Measurements from ENCODE around the gene CDKN2A. TPM values are rescaled to one million over a fixed set of nuclear protein-coding genes. Genes with fewer than 3 reads are reported as not detected.
A peak's percentile ranks its signal among the peaks of the same experiment; 100 is the strongest.

The CDKN2A gene
- total RNA-seq, 1 experiment from 2014 or later = 0.35 TPM

DNA sequence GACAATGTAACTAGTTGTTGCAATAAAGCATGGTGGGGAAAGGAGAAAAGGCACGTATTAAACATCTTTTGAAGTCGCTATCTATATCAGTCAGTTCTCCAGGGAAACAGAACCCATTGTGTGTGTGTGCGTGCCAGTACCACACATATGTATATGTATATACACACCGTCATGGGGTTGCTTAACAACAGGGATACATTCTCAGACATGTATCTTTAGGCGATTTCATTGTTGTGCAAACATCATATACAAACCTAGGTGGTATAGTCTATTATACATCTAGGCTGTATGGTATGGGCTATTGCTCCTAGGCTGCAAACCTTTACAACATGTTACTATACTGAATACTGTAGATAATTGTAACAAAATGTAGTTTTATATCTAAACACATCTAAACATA is 2.7 kb upstream of the CDKN2A start:
- no peak overlapping the region for H3K56ac ChIP-seq (ENCODE audit: insufficient read length, low read depth, low read length)
- no peak overlapping the region for H3K9ac ChIP-seq (ENCODE audit: extremely low read depth, insufficient read length, low read length)
- H3K27ac Mint-ChIP-seq = no peak overlapping the region
- H4K91ac ChIP-seq (ENCODE audit: insufficient read length, low read depth, low read length) = no peak overlapping the region
- H3K9me3 Mint-ChIP-seq = no peaks in the 10 kb centered on the region
- H3K79me2 ChIP-seq (ENCODE audit: insufficient read depth, low read length) = no peaks in the 10 kb centered on the region
- H3K79me1 ChIP-seq (ENCODE audit: insufficient read depth, low read depth, low read length, poor library complexity, severe bottlenecking) = no peaks in the 10 kb centered on the region
- DNase-seq = no peak
- H2AK5ac ChIP-seq (ENCODE audit: insufficient read length, low read length) = no peak overlapping the region
- no peak overlapping the region for H2AFZ ChIP-seq (ENCODE audit: low read length)
- no peak overlapping the region for H3K4ac ChIP-seq (ENCODE audit: low read depth, low read length)
- no peak overlapping the region for H4K8ac ChIP-seq (replicated peaks; ENCODE audit: insufficient read length, low read depth, low read length)
- H3K4me2 ChIP-seq (ENCODE audit: insufficient read depth, insufficient read length, low read length) = peak overlapping the region; percentile 87
- H3K4me1 ChIP-seq (ENCODE audit: insufficient read depth, low read length) = peaks cover 3% of the 10 kb centered on the region; the same call in 1 of the 2 replicates
- no peaks in the 10 kb centered on the region for H3K36me3 Mint-ChIP-seq (ENCODE audit: insufficient read depth in 1 of 3, low read depth in 3 of 3)
- H3K27ac ChIP-seq (ENCODE audit: insufficient read length, low read depth, low read length) = no peak overlapping the region
- H4K5ac ChIP-seq (ENCODE audit: insufficient read length, low read depth, low read length) = no peak overlapping the region
- H2BK5ac ChIP-seq (ENCODE audit: insufficient read length, low read length) = no peak overlapping the region
- H2BK120ac ChIP-seq (ENCODE audit: low read depth, low read length, poor library complexity, severe bottlenecking) = no peak overlapping the region
- no CpG with 5 or more reads among the region's 5 CpGs for WGBS (ENCODE audit: extremely low coverage, insufficient read length, low lambda C conversion rate)
- H3K27me3 ChIP-seq (ENCODE audit: insufficient read depth, low read length) = peaks cover 24% of the 10 kb centered on the region; the same call in 1 of the 2 replicates
- peaks cover 28 to 41% of the 10 kb centered on the region in 2 experiments for H3K4me1 Mint-ChIP-seq
- H2BK20ac ChIP-seq (ENCODE audit: low read depth, low read length, poor library complexity, severe bottlenecking) = no peak overlapping the region
- no peaks in the 10 kb centered on the region for H3K9me3 ChIP-seq (ENCODE audit: control insufficient read depth, low read depth, low read length)
- H3K23me2 ChIP-seq (ENCODE audit: insufficient read length, low read depth, low read length, poor library complexity, severe bottlenecking) = peaks cover 17% of the 10 kb centered on the region
- H3K23ac ChIP-seq (ENCODE audit: insufficient read length, low read depth, low read length) = no peak overlapping the region
- peak overlapping the region; percentile 67 to 82; a peak in 1 of 5 replicates for H3K4me3 Mint-ChIP-seq
- H4K20me1 ChIP-seq (ENCODE audit: control insufficient read depth, insufficient read depth, insufficient read length) = peaks cover 4% of the 10 kb centered on the region
- no peak overlapping the region for H2BK15ac ChIP-seq (ENCODE audit: low read depth, low read length)
- TF ChIP-seq, protein P1, sequence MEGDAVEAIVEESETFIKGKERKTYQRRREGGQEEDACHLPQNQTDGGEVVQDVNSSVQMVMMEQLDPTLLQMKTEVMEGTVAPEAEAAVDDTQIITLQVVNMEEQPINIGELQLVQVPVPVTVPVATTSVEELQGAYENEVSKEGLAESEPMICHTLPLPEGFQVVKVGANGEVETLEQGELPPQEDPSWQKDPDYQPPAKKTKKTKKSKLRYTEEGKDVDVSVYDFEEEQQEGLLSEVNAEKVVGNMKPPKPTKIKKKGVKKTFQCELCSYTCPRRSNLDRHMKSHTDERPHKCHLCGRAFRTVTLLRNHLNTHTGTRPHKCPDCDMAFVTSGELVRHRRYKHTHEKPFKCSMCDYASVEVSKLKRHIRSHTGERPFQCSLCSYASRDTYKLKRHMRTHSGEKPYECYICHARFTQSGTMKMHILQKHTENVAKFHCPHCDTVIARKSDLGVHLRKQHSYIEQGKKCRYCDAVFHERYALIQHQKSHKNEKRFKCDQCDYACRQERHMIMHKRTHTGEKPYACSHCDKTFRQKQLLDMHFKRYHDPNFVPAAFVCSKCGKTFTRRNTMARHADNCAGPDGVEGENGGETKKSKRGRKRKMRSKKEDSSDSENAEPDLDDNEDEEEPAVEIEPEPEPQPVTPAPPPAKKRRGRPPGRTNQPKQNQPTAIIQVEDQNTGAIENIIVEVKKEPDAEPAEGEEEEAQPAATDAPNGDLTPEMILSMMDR (conservative IDR thresholded peaks at IDR 0.05) = no peak
- no peak overlapping the region for H3K14ac ChIP-seq (ENCODE audit: insufficient read depth, low read length)
- peaks cover 88% of the 10 kb centered on the region for H3K27me3 Mint-ChIP-seq (ENCODE audit: low read depth)
- peak overlapping the region; percentile 7 for H3K18ac ChIP-seq (ENCODE audit: insufficient read length, low read depth, low read length)
- no peak overlapping the region for H2BK12ac ChIP-seq (ENCODE audit: insufficient read length, low read depth, low read length)
- H3T11ph ChIP-seq (ENCODE audit: low read length) = no peak overlapping the region

Measured in H9 (cell line).